GM18519 (cell line): ENCODE data around the gene ABCC8.

Source experiments
- ATAC-seq: cut with Tn5 transposase; IDR thresholded peaks from one replicate; pipeline ENCODE4 v1.9.1; 2021; ENCODE audit warnings: mild to moderate bottlenecking, moderate library complexity; ENCODE audit not compliant: unreplicated experiment, low FRiP score

Gene ABCC8

DNA sequence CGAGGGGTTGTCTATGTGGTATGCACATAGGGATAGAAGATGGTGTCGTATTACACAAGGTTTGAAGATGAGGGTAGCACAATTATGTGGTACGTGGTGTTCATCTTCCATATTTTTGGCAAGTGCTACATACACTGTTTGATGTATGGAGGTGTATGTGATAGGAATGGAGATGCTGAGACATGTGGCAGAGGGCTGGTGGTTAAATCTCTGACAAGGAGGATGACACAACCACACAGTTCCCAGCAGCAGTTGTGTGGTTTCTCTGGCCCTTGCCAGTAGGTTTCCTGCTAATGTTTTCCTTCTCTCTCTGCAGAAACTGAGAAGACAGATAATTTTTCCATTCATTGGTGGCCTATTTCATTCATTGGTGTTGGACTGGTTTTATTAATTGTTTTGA lies 108.1 kb downstream of the ABCC8 start:
- ATAC-seq, result no peak

DNA sequence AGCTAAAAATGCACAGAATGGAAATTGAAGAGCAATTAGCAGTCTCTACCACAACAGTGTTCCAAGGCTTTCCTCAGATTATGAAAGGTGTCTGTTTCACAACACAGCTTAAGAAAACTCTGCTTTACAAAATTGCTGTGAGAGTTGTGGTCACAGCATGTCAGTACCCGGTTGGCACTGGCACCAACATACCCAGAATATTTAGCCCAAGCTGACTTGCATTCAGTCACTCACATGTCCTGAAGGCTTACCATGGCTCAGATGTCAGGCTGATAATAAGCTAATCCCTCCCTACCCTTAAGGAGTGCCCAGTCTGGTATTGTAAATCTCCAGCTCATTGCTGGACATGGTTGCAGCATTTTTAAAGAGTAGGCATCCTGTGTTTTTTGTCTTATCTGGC lies 110.2 kb downstream of the ABCC8 start:
- ATAC-seq, result no peak

DNA sequence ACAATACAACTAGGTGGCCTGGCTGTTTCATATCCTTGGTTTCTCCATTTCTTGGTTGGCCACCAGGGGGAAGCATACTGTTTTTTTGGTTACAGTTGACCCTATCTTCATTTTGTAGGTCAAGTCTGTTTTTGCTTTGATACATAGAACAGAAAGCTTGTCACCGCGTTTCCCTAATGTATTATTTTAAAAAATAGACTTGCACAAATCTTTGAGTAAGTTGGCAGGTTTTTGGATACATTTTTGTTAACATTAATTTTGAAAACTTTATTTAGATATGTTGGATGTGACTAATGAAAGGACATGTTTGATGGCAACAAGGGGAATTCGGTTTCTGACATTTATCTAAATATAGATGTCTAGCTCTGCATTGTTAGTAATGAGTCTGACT lies 122.0 kb downstream of the ABCC8 start:
- peak; percentile 51 for ATAC-seq

DNA sequence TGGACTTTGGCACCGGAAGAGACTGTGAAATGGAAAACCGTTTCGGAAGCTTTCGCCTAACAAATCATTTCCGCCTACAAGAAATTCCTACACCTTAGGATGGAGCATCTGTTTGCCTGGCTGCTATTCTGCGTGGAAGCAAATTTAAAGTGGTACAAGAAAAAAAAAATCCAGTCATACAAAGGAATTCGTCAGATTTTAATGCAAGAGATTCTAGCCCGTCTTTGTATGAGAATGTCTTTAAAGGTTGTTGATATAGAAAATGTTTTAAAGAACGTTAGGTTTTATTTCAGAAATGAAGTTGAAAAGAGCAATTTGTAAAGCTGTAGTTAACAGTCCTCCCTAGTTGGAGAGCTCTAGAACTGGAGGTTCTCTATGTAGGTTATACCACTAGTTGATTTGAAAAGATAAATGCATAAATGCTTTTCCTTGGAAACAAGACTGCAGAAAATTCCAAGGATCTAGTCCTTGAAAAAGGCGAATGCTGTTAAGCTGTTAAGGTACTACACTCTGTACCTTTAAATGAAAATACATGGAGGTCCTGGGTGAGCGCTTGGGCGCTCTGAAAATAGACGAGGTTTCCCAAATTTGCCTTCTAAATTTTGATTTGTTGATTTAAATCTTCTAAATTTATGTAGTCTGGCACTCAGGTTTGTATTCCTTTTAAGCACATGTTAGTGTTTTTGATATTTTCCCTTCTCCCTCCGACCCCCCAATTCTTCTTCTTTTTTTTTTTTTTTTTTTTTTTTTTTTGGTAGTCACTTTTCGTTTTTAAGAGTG lies 122.6 kb downstream of the ABCC8 start:
- ATAC-seq, result no peak

DNA sequence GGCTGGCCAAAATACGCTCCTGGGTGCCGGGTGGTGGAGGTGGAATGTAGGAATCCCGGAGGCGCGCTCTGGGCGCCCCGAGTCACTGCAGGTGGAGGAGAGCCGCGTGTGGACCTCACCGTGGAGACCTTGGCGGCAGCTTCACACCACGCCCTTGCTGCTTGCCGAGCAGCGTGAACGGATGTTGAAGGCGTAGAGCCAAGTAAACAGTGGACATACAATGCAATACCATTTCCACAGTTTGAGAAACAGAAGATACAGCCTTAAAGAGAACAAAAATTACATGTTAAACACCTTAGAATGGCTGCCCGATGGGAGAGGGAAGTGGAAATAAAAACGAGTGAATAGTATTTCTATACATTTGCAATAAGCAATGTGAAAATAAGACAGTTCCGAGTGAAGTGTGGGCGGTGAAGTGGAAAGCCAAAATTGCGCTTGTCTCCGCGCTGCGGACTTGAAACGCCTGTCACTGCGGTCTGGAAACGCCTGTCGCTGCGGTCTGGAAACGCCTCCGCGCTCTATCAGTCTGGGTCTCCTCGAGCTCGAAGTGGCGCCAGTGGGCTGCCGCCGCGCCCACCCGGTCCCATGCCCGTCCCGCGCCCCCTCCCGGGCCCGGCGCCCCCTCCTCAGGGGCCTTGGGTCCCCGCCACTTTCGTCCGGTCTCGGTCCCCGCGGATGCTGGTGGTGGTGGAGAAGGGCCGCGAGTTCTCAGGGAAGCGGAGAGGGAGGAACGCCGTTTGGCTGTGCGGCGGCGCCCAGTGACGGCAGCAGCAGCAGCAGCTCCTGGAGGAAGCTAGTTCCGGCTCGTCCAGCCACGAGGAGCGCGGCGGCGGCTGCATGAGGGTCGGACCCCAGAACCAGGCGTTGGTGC lies 123.5 kb downstream of the ABCC8 start:
- no peak for ATAC-seq

DNA sequence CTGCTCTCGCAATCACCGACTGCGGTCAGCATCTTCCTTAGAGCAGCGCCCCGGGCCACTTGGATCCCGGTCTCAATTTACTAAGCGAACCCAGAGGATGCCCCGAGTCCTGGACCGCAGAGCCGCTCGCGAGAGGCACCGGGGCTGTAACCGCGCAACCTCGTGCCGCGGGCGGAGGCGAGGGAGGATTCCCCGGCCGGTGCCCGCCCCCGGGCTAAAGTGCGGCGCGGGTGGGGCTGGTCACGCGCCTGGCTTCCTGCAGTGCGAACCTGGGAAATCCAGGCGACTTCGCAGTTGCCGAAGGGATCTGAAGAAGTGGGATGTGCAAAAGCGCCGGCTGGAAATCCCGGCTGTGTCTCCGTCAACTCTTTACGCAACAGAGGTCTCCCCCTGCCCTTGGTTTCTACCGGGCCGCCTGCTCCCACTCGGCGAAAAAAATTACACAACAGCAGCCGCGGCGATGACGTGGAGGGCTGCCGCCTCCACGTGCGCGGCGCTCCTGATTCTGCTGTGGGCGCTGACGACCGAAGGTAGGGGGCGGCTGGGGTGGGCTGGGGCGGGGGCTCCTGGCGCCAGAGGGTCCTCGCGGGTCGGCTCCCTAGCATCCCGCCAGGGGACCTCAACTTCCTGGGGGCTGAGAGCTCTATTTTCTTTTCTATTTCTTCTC lies 125.0 kb downstream of the ABCC8 start, which contains the start of gene NCR3LG1:
TSS of gene NCR3LG1 (plus strand) at position 291 of the 667 bp plus-strand sequence. CDS start at position 461, 170 bp downstream.
- no peak for ATAC-seq

DNA sequence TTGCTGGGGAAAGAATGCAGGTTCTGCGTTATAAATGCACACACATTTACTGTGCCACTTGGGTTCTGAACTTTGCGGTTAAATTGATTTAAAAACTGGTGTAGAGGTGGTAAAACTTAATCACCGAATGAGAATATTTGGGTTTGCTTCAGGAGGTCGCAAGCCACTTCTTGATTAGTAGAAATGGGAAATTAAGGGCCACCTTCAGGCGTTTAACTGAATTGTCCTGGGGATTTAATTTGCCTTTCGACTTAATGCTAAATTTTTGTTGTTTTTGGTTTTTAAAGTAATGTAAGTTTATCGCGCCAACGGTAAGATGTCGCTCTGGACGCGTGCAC lies 125.5 kb downstream of the ABCC8 start:
- ATAC-seq, result no peak

DNA sequence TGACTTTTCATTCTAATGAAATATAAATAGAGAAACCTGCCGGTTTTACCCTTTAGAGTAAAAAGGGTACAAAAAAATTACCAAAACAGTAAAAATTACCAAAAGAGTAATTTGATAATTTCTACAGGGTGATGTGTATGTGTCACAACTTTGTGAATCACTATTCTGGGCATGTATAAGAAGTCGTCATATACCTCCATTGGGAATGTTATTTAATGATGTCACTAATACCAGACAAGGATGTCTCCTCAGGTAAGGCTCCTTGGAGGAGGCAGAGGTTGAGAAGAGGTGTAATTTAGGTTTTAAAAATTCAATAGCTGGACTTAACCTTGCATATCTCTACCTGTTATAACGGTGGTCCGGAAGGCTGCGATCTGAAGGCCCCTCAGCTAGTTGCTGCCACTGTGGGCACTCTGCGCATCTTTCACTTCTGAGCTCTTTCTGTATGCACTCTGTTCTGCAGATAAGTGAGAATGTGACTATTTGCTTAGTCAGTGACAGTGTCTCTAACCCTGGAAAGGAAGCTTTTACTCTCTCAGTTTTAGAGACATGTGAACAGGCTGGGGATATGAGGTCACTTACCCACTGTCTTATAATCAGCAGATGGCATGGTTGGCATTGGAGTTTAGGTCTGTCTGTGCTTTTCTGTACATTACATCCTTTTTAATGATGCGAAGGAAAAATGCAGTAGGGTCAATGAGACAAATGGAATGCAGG lies 126.0 kb downstream of the ABCC8 start:
- ATAC-seq, result no peak

DNA sequence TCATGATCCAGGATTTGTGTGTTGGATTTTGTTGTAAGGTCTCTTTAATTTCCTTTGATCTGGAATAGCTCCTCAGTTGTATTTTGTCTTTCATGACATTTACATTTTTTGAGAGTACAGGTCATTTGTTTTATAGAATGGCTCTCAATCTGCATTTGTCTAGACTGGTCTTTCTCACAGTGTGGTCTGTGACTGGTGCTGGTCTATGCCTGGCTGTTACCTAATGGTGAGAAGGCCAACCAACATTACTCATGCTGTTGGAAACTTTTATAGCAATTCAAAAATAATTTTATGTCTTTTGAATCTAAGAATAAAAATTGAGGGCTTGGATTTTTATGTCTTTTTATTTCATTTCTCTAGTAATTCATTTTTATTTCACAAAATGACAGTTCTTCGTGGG lies 129.0 kb downstream of the ABCC8 start:
- ATAC-seq, result no peak

DNA sequence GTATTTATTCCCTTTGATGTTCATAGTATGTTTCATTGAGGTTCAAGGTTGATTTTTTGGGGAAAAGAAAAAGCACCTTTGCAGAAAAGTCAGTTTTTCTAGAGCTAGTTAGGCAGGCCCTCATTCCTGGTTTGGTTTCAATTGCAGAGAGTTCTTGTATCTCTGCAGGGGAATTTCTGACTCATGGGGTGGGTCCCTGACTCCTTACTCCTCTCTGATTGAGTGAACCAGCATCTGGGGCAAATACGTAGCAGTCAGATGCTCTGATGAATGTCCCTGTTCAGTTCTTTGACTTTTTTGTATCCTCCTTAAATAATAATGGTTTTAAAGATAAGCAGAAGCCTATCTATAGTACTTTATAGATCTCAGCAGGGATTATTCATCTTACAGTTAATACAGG lies 132.7 kb downstream of the ABCC8 start:
- no peak for ATAC-seq

DNA sequence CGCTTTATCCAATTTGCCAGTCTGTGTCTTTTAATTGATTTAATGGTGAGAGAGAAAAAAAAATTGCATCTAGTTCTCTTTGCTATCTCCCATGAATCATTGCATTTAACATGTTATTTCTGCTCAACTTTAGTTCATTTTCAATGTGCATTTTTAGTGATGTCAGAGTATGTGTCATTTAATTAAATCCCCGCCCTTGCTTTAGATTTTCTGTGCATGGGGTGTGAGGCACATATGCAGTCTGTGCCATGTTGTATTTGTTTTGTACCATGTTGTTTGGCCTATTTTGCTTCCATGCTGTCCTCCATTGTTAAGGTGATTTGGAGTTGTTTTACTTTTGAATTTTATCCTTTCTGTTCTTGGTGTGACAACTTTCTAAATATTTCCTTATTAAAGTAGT lies 133.4 kb downstream of the ABCC8 start:
- no peak for ATAC-seq
